K562 (cell line): ENCODE data around the gene SHFL. TPM values are rescaled to one million over a fixed set of nuclear protein-coding genes. Genes with fewer than 3 reads are reported as not detected.

Source experiments
- CREB1 ChIP-seq, 2 experiments: sonication (generic) in 1 of 2; formaldehyde crosslinking in 1 of 2; IDR thresholded peaks; 2 replicates each; pipeline versions ENCODE4 v1.6.1 to v1.8.0; 2012 to 2022; ENCODE audit warnings: inconsistent platforms in 1 of 2, mild to moderate bottlenecking in 1 of 2, missing genetic modification reagents in 1 of 2, moderate library complexity in 1 of 2
- EP400 ChIP-seq: fragments of 450-650 bp; IDR thresholded peaks from 2 replicates; pipeline ENCODE4 v1.6.1; 2017; ENCODE audit warnings: antibody characterized with exemption, mild to moderate bottlenecking, moderate library complexity
- FOXP1 ChIP-seq: sonication (generic); formaldehyde crosslinking; IDR thresholded peaks from 2 replicates; pipeline ENCODE4 v1.8.0; 2022; ENCODE audit warnings: mild to moderate bottlenecking, missing genetic modification reagents
- HMG20B ChIP-seq: fragments of 250-450 bp; sonication (Bioruptor Pico); IDR thresholded peaks from 2 replicates; pipeline ENCODE4 v1.5.0; 2021; ENCODE audit warnings: mild to moderate bottlenecking
- IRF9 ChIP-seq: fragments of 450-650 bp; IDR thresholded peaks from 2 replicates; pipeline ENCODE4 v1.6.1; 2016; ENCODE audit warnings: missing biosample characterization, missing genetic modification characterization
- MAFF ChIP-seq: IDR thresholded peaks from 2 replicates; pipeline ENCODE4 v1.6.1; 2012; ENCODE audit warnings: low read length, improper control_type of control experiment
- MYBL2 ChIP-seq, 2 experiments: fragments of 450-650 bp in 1 of 2; sonication (generic) in 1 of 2; formaldehyde crosslinking in 1 of 2; IDR thresholded peaks; 2 replicates each; pipeline versions ENCODE4 v1.6.1 to v1.8.1; 2017 to 2022; ENCODE audit warnings: borderline replicate concordance in 1 of 2, inconsistent platforms in 1 of 2, low read depth in 1 of 2, mild to moderate bottlenecking in 1 of 2, missing genetic modification reagents in 1 of 2, moderate library complexity in 1 of 2
- NR2C1 ChIP-seq, 2 experiments: fragments of 450-650 bp; IDR thresholded peaks; 2 replicates each; pipeline ENCODE4 v1.6.1; 2017; ENCODE audit warnings: mild to moderate bottlenecking in 2 of 2, antibody characterized with exemption in 1 of 2, inconsistent platforms in 1 of 2, missing compliant biosample characterization in 1 of 2, missing genetic modification characterization in 1 of 2
- PTRF ChIP-seq: fragments of 450-650 bp; IDR thresholded peaks from 2 replicates; pipeline ENCODE4 v1.6.1; 2016; ENCODE audit warnings: mild to moderate bottlenecking, missing genetic modification characterization, missing compliant biosample characterization
- RBM25 ChIP-seq: fragments of 200-400 bp; formaldehyde crosslinking; IDR thresholded peaks from 2 replicates; pipeline ENCODE4 v1.6.1; 2018; ENCODE audit warnings: low read length, low read depth, moderate library complexity; ENCODE audit not compliant: severe bottlenecking
- RUNX1 ChIP-seq: sonication (generic); IDR thresholded peaks from 2 replicates; pipeline ENCODE4 v1.6.1; 2016; ENCODE audit warnings: antibody characterized with exemption, low read depth
- SUPT5H ChIP-seq: fragments of 450-650 bp; IDR thresholded peaks from 2 replicates; pipeline ENCODE4 v1.6.1; 2016
- TAF1 ChIP-seq: IDR thresholded peaks from 2 replicates; pipeline ENCODE4 v1.6.1; 2011; ENCODE audit warnings: mild to moderate bottlenecking, low read length, moderate library complexity; ENCODE audit not compliant: insufficient read depth, control insufficient read depth, severe bottlenecking; ENCODE audit errors: extremely low read depth
- polyA plus RNA-seq, 8 experiments: library from polyadenylated mRNA; depleted of rRNA in 4 of 8; stranded (reverse) in 5 of 8; unstranded in 3 of 8; fragments of >200 nt; fragmentation: Nextera tagmentation in 2 of 8; fragmentation: Illumina TruSeq in 1 of 8; extraction: Ambion mirVana in 2 of 8; extraction: Trizol in 1 of 8; gene quantifications; 2 replicates each; pipeline versions ENCODE4 v1.2.1 to v1.2.3, GENCODE V29; 2011 to 2014; ENCODE audit warnings: inconsistent platforms in 1 of 8, missing spikeins in 1 of 8
- total RNA-seq, 7 experiments: library from RNA; depleted of rRNA in 6 of 7; stranded (reverse); fragments of >200 nt in 6 of 7; fragmentation: Illumina TruSeq in 2 of 7; extraction: Trizol in 2 of 7; gene quantifications; 2 replicates each; pipeline versions ENCODE4 v1.2.1 to v1.2.3, GENCODE V29; 2011 to 2021; ENCODE audit warnings: low replicate concordance in 1 of 7
- TF ChIP-seq, protein P1 (sequence below): IDR thresholded peaks from 3 replicates; pipeline ENCODE4 v1.6.1; 2011; ENCODE audit warnings: borderline replicate concordance, mild to moderate bottlenecking, moderate library complexity; ENCODE audit not compliant: insufficient read length; ENCODE audit errors: extremely low read depth
- TF ChIP-seq, protein P2 (sequence below): fragments of 450-650 bp; formaldehyde crosslinking; conservative IDR thresholded peaks from 2 replicates; pipeline ENCODE4 v1.4.0; 2022; ENCODE audit warnings: mild to moderate bottlenecking, missing genetic modification characterization
- TF ChIP-seq, protein P3 (sequence below): fragments of 250-450 bp; sonication (Bioruptor Pico); IDR thresholded peaks from 2 replicates; pipeline ENCODE4 v1.4.0; 2020; ENCODE audit warnings: mild to moderate bottlenecking, moderate library complexity
- TF ChIP-seq, protein P4 (sequence below): fragments of 450-650 bp; IDR thresholded peaks from 2 replicates; pipeline ENCODE4 v1.6.1; 2017; ENCODE audit warnings: mild to moderate bottlenecking, moderate library complexity

The SHFL gene
- total and polyA plus RNA-seq, 9 of the 15 experiments (the other 6 are each of a cell fraction or from before 2014, with no cell fraction given), result 1.5 to 25.7 (median 13.0) TPM

DNA sequence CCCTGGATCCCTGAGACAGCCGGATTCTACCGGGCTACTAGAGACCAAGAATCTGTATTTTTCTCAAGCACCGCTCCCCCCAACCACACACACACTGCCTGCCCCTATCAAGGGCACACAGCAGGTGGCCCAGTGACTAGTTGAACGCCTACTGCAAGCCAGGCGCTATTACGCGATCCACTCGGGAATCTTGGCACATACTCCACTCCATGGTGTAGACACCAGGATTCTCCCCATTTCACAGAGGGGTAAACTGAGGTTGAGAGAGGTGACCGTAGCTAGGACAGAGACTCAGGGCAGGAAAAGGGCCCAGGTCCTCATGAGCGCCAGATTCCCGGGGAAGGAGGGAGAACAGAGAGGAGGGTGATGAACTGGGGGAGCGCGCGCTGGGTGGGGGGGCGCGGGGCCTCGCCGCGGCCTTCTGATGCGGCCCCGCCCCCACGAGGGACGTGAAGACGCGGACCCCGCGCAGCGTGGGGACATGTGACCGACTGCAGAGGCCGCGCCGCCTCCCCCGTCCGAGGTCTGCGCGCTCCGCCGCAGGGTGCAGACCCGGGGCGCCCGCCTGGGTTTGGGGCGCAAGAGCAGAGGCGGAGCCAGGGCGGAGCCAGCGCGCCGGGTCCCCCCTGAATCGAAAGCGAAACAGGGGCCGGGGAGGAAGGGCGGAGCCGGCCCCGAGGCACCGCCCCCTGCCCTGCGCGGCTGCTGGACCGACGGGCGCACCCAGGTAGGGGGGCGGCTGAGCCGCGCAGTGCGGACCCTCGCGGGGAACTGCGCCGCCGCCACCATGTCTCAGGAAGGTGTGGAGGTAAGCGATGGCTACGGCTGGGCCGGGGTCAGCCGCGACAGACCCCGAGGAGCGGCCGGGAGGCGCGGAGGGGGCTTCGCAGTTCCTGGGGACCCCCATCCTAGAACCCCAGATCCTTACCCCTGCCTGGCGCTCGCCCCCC lies at the start of gene SHFL (continued):
- TF ChIP-seq, protein P1, sequence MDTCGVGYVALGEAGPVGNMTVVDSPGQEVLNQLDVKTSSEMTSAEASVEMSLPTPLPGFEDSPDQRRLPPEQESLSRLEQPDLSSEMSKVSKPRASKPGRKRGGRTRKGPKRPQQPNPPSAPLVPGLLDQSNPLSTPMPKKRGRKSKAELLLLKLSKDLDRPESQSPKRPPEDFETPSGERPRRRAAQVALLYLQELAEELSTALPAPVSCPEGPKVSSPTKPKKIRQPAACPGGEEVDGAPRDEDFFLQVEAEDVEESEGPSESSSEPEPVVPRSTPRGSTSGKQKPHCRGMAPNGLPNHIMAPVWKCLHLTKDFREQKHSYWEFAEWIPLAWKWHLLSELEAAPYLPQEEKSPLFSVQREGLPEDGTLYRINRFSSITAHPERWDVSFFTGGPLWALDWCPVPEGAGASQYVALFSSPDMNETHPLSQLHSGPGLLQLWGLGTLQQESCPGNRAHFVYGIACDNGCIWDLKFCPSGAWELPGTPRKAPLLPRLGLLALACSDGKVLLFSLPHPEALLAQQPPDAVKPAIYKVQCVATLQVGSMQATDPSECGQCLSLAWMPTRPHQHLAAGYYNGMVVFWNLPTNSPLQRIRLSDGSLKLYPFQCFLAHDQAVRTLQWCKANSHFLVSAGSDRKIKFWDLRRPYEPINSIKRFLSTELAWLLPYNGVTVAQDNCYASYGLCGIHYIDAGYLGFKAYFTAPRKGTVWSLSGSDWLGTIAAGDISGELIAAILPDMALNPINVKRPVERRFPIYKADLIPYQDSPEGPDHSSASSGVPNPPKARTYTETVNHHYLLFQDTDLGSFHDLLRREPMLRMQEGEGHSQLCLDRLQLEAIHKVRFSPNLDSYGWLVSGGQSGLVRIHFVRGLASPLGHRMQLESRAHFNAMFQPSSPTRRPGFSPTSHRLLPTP, result no peak
- TF ChIP-seq IRF9 (tag) (no peak), FOXP1 (CRISPR knock-in tag) (no peak), RBM25 (peak; percentile 94), MAFF (no peak), PTRF (tag) (no peak), EP400 (no peak), CREB1 (IDR thresholded peaks at IDR 0.05) (no peak), CREB1 (CRISPR knock-in tag; IDR thresholded peaks at IDR 0.05) (no peak), MYBL2 (IDR thresholded peaks at IDR 0.05; ENCODE audit: low read depth) (no peak), MYBL2 (CRISPR knock-in tag; IDR thresholded peaks at IDR 0.05; ENCODE audit: borderline replicate concordance) (no peak), RUNX1 (no peak), HMG20B (CRISPR knock-in tag) (no peak), NR2C1 (IDR thresholded peaks at IDR 0.05) (no peak), NR2C1 (tag; IDR thresholded peaks at IDR 0.05) (no peak), TAF1 (no peak), SUPT5H (no peak)
- TF ChIP-seq, protein P2, sequence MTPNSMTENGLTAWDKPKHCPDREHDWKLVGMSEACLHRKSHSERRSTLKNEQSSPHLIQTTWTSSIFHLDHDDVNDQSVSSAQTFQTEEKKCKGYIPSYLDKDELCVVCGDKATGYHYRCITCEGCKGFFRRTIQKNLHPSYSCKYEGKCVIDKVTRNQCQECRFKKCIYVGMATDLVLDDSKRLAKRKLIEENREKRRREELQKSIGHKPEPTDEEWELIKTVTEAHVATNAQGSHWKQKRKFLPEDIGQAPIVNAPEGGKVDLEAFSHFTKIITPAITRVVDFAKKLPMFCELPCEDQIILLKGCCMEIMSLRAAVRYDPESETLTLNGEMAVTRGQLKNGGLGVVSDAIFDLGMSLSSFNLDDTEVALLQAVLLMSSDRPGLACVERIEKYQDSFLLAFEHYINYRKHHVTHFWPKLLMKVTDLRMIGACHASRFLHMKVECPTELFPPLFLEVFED, result no peak
- TF ChIP-seq, protein P3, sequence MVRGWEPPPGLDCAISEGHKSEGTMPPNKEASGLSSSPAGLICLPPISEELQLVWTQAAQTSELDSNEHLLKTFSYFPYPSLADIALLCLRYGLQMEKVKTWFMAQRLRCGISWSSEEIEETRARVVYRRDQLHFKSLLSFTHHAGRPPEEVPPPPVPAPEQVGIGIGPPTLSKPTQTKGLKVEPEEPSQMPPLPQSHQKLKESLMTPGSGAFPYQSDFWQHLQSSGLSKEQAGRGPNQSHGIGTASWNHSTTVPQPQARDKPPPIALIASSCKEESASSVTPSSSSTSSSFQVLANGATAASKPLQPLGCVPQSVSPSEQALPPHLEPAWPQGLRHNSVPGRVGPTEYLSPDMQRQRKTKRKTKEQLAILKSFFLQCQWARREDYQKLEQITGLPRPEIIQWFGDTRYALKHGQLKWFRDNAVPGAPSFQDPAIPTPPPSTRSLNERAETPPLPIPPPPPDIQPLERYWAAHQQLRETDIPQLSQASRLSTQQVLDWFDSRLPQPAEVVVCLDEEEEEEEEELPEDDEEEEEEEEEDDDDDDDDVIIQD, result no peak
- TF ChIP-seq, protein P4, sequence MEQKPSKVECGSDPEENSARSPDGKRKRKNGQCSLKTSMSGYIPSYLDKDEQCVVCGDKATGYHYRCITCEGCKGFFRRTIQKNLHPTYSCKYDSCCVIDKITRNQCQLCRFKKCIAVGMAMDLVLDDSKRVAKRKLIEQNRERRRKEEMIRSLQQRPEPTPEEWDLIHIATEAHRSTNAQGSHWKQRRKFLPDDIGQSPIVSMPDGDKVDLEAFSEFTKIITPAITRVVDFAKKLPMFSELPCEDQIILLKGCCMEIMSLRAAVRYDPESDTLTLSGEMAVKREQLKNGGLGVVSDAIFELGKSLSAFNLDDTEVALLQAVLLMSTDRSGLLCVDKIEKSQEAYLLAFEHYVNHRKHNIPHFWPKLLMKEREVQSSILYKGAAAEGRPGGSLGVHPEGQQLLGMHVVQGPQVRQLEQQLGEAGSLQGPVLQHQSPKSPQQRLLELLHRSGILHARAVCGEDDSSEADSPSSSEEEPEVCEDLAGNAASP, result no peak
